ENCODE data around the gene NOP10. TPM values are rescaled to one million over a fixed set of nuclear protein-coding genes. Genes with fewer than 3 reads are reported as not detected.

Gene NOP10
- total and polyA plus RNA-seq, 3 donors from 2014 or later = 75.5 to 86.2 (median 79.8) TPM

DNA sequence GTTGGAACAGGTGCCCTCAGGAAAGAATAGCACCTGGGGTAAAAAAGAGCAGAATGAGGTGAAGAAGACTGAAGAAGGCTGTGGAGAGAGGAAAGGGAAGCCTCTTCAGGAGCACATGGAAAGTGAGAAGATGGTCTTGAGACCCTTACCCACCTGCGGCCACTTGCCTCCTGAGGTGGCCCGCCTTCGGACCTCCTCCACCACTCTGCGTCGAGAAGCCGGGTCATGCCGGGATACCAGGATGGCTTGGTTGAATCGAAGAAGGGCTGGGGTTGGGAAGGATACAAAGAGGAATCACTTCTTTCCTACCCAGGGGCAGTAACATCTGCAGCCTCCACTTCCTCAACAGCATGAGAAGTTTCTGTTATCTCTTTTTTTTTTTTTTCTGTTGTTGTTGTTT, 21.1 kb upstream of the NOP10 start:
- WGBS, 2 donors = 88 to 95% methylated on average over 8 of the region's 8 CpGs
- no peak for DNase-seq
- Histone ChIP-seq H3K4me1 (peaks cover 9% of the 10 kb centered on the region), H3K4me3 (no peak overlapping the region), H3K9me3 (no peaks in the 10 kb centered on the region), H3K36me3 (ENCODE audit: low read depth, missing control alignments) (no peaks in the 10 kb centered on the region), H3K27ac (no peak overlapping the region), H3K27me3 (no peaks in the 10 kb centered on the region)
- intact Hi-C loops (cut with DNase I; ENCODE audit: low total_unique reads) = loop anchor here (10.0 kb wide), 1 partner anchor 139 kb away; the partner anchor contains the start of gene EMC4
- no peak for TF ChIP-seq POLR2A (IDR thresholded peaks at IDR 0.05)
- TF ChIP-seq, protein P1, sequence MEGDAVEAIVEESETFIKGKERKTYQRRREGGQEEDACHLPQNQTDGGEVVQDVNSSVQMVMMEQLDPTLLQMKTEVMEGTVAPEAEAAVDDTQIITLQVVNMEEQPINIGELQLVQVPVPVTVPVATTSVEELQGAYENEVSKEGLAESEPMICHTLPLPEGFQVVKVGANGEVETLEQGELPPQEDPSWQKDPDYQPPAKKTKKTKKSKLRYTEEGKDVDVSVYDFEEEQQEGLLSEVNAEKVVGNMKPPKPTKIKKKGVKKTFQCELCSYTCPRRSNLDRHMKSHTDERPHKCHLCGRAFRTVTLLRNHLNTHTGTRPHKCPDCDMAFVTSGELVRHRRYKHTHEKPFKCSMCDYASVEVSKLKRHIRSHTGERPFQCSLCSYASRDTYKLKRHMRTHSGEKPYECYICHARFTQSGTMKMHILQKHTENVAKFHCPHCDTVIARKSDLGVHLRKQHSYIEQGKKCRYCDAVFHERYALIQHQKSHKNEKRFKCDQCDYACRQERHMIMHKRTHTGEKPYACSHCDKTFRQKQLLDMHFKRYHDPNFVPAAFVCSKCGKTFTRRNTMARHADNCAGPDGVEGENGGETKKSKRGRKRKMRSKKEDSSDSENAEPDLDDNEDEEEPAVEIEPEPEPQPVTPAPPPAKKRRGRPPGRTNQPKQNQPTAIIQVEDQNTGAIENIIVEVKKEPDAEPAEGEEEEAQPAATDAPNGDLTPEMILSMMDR (IDR thresholded peaks at IDR 0.05) = no peak

DNA sequence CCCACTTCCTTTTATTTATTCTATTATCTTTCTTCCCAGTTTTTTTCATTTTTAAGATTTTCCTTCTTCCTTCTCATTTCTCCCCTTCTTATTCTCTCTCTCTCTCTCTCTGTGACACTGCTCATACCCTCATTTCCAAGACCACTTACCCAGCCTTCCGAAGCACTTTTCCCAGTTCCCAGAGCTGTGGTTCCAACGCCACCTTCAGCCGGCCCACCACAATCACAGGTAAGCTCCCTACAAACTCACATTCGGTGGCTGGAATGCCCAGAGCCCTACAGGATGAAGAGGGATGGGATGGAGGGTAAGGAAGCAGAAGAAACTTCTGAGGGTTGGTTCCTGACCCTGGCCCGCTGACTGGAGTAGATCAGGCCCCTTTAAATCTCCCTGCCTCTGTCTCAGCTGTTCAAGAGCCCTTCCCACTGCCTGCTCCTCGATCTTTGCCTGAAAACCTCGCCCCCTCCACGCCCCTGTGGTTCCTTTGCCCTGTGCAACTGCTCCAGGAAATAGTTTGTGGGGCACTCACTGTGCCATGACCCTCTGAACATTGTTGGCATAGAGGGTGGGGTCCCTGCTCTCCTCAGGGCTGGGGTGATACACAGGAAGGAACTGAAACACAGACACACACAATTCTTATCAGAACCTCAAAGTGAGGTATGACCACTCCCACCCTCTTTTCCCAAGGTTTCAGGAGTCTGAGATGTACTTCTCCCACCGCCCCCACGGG, 19.3 kb upstream of the NOP10 start:
- no peak for TF ChIP-seq POLR2A (IDR thresholded peaks at IDR 0.05)
- TF ChIP-seq, protein P1 (IDR thresholded peaks at IDR 0.05) = no peak
- Histone ChIP-seq H3K4me1 (peaks cover 9% of the 10 kb centered on the region), H3K9me3 (no peaks in the 10 kb centered on the region), H3K4me3 (no peak overlapping the region), H3K27ac (no peak overlapping the region), H3K36me3 (ENCODE audit: low read depth, missing control alignments) (no peaks in the 10 kb centered on the region), H3K27me3 (no peaks in the 10 kb centered on the region)
- WGBS, 2 donors = 76 to 83% methylated on average over 10 of the region's 10 CpGs
- no peak for DNase-seq
- intact Hi-C loops (cut with DNase I; ENCODE audit: low total_unique reads) = loop anchor here (10.0 kb wide), 1 partner anchor 137 kb away; the partner anchor contains the start of gene EMC4

DNA sequence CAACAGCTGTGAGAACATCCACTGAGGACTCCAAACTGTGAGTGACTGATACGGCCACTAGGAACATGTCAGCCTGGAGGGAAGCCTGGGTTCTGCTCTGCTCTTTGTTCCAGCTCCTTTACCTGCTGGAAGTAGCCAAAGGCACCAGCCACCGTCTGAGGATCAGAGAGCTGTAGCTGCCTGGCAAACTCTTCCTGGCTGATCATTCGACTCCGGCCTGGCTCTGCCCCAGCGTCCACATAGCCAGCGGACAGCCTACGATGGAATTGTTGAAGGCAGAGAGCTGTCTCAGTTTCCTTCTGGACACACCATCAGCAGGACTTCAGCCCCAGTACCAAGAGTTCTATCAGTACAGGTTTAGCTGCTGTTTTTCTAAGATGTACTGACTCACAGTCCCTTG, 18.3 kb upstream of the NOP10 start:
- WGBS, 2 donors = 90% methylated on average over 7 of the region's 7 CpGs
- no peaks in the 10 kb centered on the region for H3K36me3 ChIP-seq (ENCODE audit: low read depth, missing control alignments)
- no peak for TF ChIP-seq POLR2A (IDR thresholded peaks at IDR 0.05)
- TF ChIP-seq, protein P1 (IDR thresholded peaks at IDR 0.05) = no peak

DNA sequence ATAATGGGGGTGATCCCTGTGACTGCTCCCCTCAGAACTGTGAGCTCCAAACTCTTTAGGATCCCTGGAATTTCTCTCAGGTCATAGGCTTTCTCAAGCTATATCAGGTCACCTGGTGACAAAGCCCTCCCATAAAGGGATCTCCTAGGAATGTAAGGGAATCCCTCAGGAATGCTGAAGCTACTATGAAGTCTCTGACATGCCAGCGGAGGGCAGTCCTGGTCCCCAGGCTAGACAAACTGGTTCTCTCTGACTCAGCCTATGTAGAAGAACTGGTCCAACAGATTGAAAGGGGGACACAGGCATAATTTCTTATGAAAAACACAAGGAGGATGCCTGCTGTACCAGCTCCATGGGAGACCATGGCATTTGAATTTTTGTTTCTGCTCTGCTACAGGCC, 17.4 kb upstream of the NOP10 start:
- DNase-seq = no peak
- Histone ChIP-seq H3K4me1 (no peaks in the 10 kb centered on the region), H3K9me3 (no peaks in the 10 kb centered on the region), H3K4me3 (no peak overlapping the region), H3K27me3 (no peaks in the 10 kb centered on the region), H3K27ac (no peak overlapping the region), H3K36me3 (ENCODE audit: low read depth, missing control alignments) (no peaks in the 10 kb centered on the region)
- 100% methylated on average over 1 of the region's 1 CpG for WGBS, 2 donors
- intact Hi-C loops (cut with DNase I; ENCODE audit: low total_unique reads) = loop anchor here (10.0 kb wide), 1 partner anchor 135 kb away; the partner anchor contains the start of gene EMC4
- TF ChIP-seq POLR2A (IDR thresholded peaks at IDR 0.05) = no peak
- TF ChIP-seq, protein P1 (IDR thresholded peaks at IDR 0.05) = no peak

More for the DNA sequence above, 18.3 kb upstream of the NOP10 start:
- no peak overlapping the region for H3K27ac ChIP-seq
- DNase-seq = no peak
- intact Hi-C loops (cut with DNase I; ENCODE audit: low total_unique reads) = loop anchor here (10.0 kb wide), 1 partner anchor 136 kb away; the partner anchor contains the start of gene EMC4
- no peaks in the 10 kb centered on the region for H3K27me3 ChIP-seq
- peaks cover 5% of the 10 kb centered on the region for H3K4me1 ChIP-seq
- no peaks in the 10 kb centered on the region for H3K9me3 ChIP-seq
- H3K4me3 ChIP-seq = no peak overlapping the region

Measured in testis (tissue), 3 donors.